ENCODE results near the gene ZNF487.

ZNF487 gene

GRCh38 chr10:43482319-43483078 lies 45.6 kb downstream of the ZNF487 start:
- TF ChIP-seq EZH2phosphoT487 (IDR thresholded peaks at IDR 0.05; ENCODE audit: borderline replicate concordance) (no peak), CTCF (conservative IDR thresholded peaks at IDR 0.05; ENCODE audit: low read length) (no peak)
- H3F3A ChIP-seq (ENCODE audit: low read depth), result no peaks in the 10 kb centered on the region

DNA sequence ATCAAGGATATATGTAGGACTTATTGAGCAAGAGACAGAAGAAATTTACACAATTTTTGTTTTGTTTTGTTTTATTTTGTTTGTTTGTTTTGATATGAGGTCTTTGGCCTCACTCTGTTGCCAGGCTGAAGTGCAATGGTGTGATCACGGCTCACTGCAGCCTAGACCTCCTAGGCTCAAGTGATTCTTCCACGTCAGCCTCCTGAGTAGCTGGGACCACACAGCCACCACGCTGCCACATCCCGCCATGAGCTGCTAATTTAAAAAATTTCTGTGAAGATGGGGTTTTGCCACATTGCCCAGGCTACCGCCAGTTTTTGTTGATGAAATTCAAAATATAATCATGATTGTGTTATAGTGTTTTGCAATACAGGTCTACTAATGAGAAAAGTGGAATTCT lies 54.9 kb downstream of the ZNF487 start:
- TF ChIP-seq CTCF (conservative IDR thresholded peaks at IDR 0.05; ENCODE audit: low read length) (no peak), EZH2phosphoT487 (IDR thresholded peaks at IDR 0.05; ENCODE audit: borderline replicate concordance) (no peak)
- Histone ChIP-seq H4K20me1 (ENCODE audit: insufficient read depth, low read length, poor library complexity, severe bottlenecking) (no peaks in the 10 kb centered on the region), H3K4me1 (ENCODE audit: insufficient read depth, low read length, poor library complexity, severe bottlenecking) (no peaks in the 10 kb centered on the region), H3K9me2 (replicated peaks; ENCODE audit: low read depth, low read length) (no peaks in the 10 kb centered on the region), H3K79me2 (ENCODE audit: insufficient read depth, low read length) (no peaks in the 10 kb centered on the region), H3K4me3 (ENCODE audit: low read length, poor library complexity, severe bottlenecking) (no peak overlapping the region), H3K4me2 (ENCODE audit: low read depth, low read length, poor library complexity, severe bottlenecking) (no peak overlapping the region), H3K36me3 (ENCODE audit: insufficient read depth, low read length) (no peaks in the 10 kb centered on the region), H2AFZ (ENCODE audit: low read length) (no peak overlapping the region), H3K9ac (ENCODE audit: low read depth, low read length, poor library complexity, severe bottlenecking) (no peak overlapping the region), H3K27me3 (ENCODE audit: insufficient read depth, low read length, poor library complexity, severe bottlenecking) (no peaks in the 10 kb centered on the region), H3F3A (ENCODE audit: low read depth) (no peaks in the 10 kb centered on the region), H3K9me3 (ENCODE audit: insufficient read depth, low read depth, low read length) (0 out of 2 replicates have a peak, but pooled peaks cover 2% of the 10 kb centered on the region)

More at GRCh38 chr10:43482319-43483078, 45.6 kb downstream of the ZNF487 start:
- H2AFZ ChIP-seq (ENCODE audit: low read length), result no peak overlapping the region
- H3K9me2 ChIP-seq (replicated peaks; ENCODE audit: low read depth, low read length), result no peaks in the 10 kb centered on the region
- no peaks in the 10 kb centered on the region for H4K20me1 ChIP-seq (ENCODE audit: insufficient read depth, low read length, poor library complexity, severe bottlenecking)
- no peak overlapping the region for H3K4me3 ChIP-seq (ENCODE audit: low read length, poor library complexity, severe bottlenecking)
- peaks cover 24% of the 10 kb centered on the region; the same call in 1 of the 2 replicates for H3K9me3 ChIP-seq (ENCODE audit: insufficient read depth, low read depth, low read length)
- no peaks in the 10 kb centered on the region for H3K36me3 ChIP-seq (ENCODE audit: insufficient read depth, low read length)
- H3K4me2 ChIP-seq (ENCODE audit: low read depth, low read length, poor library complexity, severe bottlenecking), result no peak overlapping the region
- H3K4me1 ChIP-seq (ENCODE audit: insufficient read depth, low read length, poor library complexity, severe bottlenecking), result no peaks in the 10 kb centered on the region
- no peaks in the 10 kb centered on the region for H3K27me3 ChIP-seq (ENCODE audit: insufficient read depth, low read length, poor library complexity, severe bottlenecking)
- H3K79me2 ChIP-seq (ENCODE audit: insufficient read depth, low read length), result no peaks in the 10 kb centered on the region
- H3K9ac ChIP-seq (ENCODE audit: low read depth, low read length, poor library complexity, severe bottlenecking), result no peak overlapping the region

GRCh38 chr10:43502931-43503330 lies 66.0 kb downstream of the ZNF487 start:
- Histone ChIP-seq H3K9me2 (replicated peaks; ENCODE audit: low read depth, low read length) (no peaks in the 10 kb centered on the region), H3K9me3 (ENCODE audit: insufficient read depth, low read depth, low read length) (no peaks in the 10 kb centered on the region; the same call in 1 of the 2 replicates), H3K36me3 (ENCODE audit: insufficient read depth, low read length) (no peaks in the 10 kb centered on the region), H3K4me3 (ENCODE audit: low read length, poor library complexity, severe bottlenecking) (no peak overlapping the region), H3K79me2 (ENCODE audit: insufficient read depth, low read length) (no peaks in the 10 kb centered on the region), H3F3A (ENCODE audit: low read depth) (no peaks in the 10 kb centered on the region), H2AFZ (ENCODE audit: low read length) (no peak overlapping the region), H3K4me2 (ENCODE audit: low read depth, low read length, poor library complexity, severe bottlenecking) (no peak overlapping the region), H3K4me1 (ENCODE audit: insufficient read depth, low read length, poor library complexity, severe bottlenecking) (no peaks in the 10 kb centered on the region), H4K20me1 (ENCODE audit: insufficient read depth, low read length, poor library complexity, severe bottlenecking) (no peaks in the 10 kb centered on the region), H3K9ac (ENCODE audit: low read depth, low read length, poor library complexity, severe bottlenecking) (no peak overlapping the region), H3K27me3 (ENCODE audit: insufficient read depth, low read length, poor library complexity, severe bottlenecking) (no peaks in the 10 kb centered on the region)
- TF ChIP-seq EZH2phosphoT487 (IDR thresholded peaks at IDR 0.05; ENCODE audit: borderline replicate concordance) (no peak), CTCF (conservative IDR thresholded peaks at IDR 0.05; ENCODE audit: low read length) (no peak)

Data from Loucy (cell line).